Occipital lobe (tissue), 2 donors: Measurements from ENCODE around the gene NOC2L. TPM values are rescaled to one million over a fixed set of nuclear protein-coding genes. Genes with fewer than 3 reads are reported as not detected.
"Not testable (repeated sequence)": the region's sequence is repeated elsewhere in the genome, so short reads cannot be mapped to it uniquely, and the experiment has no call there.

Experiments used
- DNase-seq: peaks from one replicate; lab custom pipeline; 2025; lab: John Stamatoyannopoulos, UW
- total RNA-seq: library from RNA; depleted of rRNA; stranded (reverse); fragments of >200 nt; gene quantifications from one replicate; pipeline ENCODE4 v1.2.3, GENCODE V29; 2014

NOC2L gene
- total RNA-seq, 1 donor from 2014 or later, result 52.7 TPM

- DNase-seq, result no peak
Observed at GRCh38 chr1:962381-963300, 3.6 kb upstream of the NOC2L start.

GRCh38 chr1:961132-961669 lies 2.1 kb upstream of the NOC2L start:
- no peak for DNase-seq

GRCh38 chr1:960363-961131 lies 1.5 kb upstream of the NOC2L start, which contains the start of gene KLHL17:
KLHL17 (plus strand) TSS chr1:960584; CDS start chr1:960694, 110 bp downstream.
- peak; percentile 42 for DNase-seq

- no peak for DNase-seq
Observed at GRCh38 chr1:959731-960362, 791 bp upstream of the NOC2L start.

GRCh38 chr1:956636-957035 lies 2.4 kb downstream of the NOC2L start:
- no peak for DNase-seq

- no peak for DNase-seq
Observed at GRCh38 chr1:955474-955873, 3.6 kb downstream of the NOC2L start.

GRCh38 chr1:954927-955326 lies 4.1 kb downstream of the NOC2L start:
- no peak for DNase-seq

- no peak for DNase-seq
Observed at GRCh38 chr1:953524-954320, 5.3 kb downstream of the NOC2L start.

- no peak for DNase-seq
Observed at GRCh38 chr1:952603-953002, 6.5 kb downstream of the NOC2L start.

- no peak for DNase-seq
Observed at GRCh38 chr1:952201-952600, 6.9 kb downstream of the NOC2L start.

GRCh38 chr1:951364-951763 lies 7.7 kb downstream of the NOC2L start:
- no peak for DNase-seq

GRCh38 chr1:950881-951280 lies 8.2 kb downstream of the NOC2L start:
- DNase-seq, result no peak

GRCh38 chr1:950268-950667 lies 8.8 kb downstream of the NOC2L start:
- no peak for DNase-seq

GRCh38 chr1:947958-948357 lies 11.1 kb downstream of the NOC2L start:
- DNase-seq, result no peak

- not testable (repeated sequence) for DNase-seq
Observed at GRCh38 chr1:946811-947210, 12.2 kb downstream of the NOC2L start.

- no peak for DNase-seq
Observed at GRCh38 chr1:945688-946556, 13.1 kb downstream of the NOC2L start.

GRCh38 chr1:944341-945325 lies 14.4 kb downstream of the NOC2L start:
- DNase-seq, result no peak

- DNase-seq, result no peak
Observed at GRCh38 chr1:943545-944340, 15.3 kb downstream of the NOC2L start.
